SK-N-SH (cell line): Measurements from ENCODE around the gene PNPLA2.

Experiments used
- EP300 ChIP-seq, 2 experiments: IDR thresholded peaks; 2 replicates each; pipeline versions ENCODE4 v1.4.0 to v1.6.1; 2012; ENCODE audit warnings: borderline replicate concordance in 1 of 2, low read depth in 1 of 2, low read length in 1 of 2
- FOSL2 ChIP-seq: IDR thresholded peaks from 2 replicates; pipeline ENCODE4 v1.4.0; 2012; ENCODE audit warnings: low read depth, mild to moderate bottlenecking, moderate library complexity, borderline replicate concordance
- NRF1 ChIP-seq: IDR thresholded peaks from 2 replicates; pipeline ENCODE4 v1.6.1; 2012; ENCODE audit warnings: low read depth, mild to moderate bottlenecking, low read length
- PBX3 ChIP-seq: IDR thresholded peaks from 2 replicates; pipeline ENCODE4; 2012
- POLR2AphosphoS5 ChIP-seq: IDR thresholded peaks from 2 replicates; pipeline ENCODE4 v1.6.1; 2012; ENCODE audit warnings: low read depth, low read length
- RCOR1 ChIP-seq: fragments of 150-350 bp; IDR thresholded peaks from 2 replicates; pipeline ENCODE4 v1.6.1; 2017; ENCODE audit warnings: antibody characterized with exemption, low read length
- REST ChIP-seq: IDR thresholded peaks from 2 replicates; pipeline ENCODE4 v1.6.1; 2012; ENCODE audit warnings: mild to moderate bottlenecking, low read depth, low read length, moderate library complexity
- TEAD4 ChIP-seq: IDR thresholded peaks from 2 replicates; pipeline ENCODE4 v1.4.0; 2012; ENCODE audit warnings: mild to moderate bottlenecking, borderline replicate concordance; ENCODE audit not compliant: insufficient read depth
- YY1 ChIP-seq: IDR thresholded peaks from 2 replicates; pipeline ENCODE4 v1.4.0; 2012; ENCODE audit warnings: low read depth, mild to moderate bottlenecking
- TF ChIP-seq, protein P1 (sequence below): fragments of 200-600 bp; sonication (generic); IDR thresholded peaks from 2 replicates; pipeline ENCODE4 v1.6.1; 2017; ENCODE audit warnings: antibody characterized with exemption, mild to moderate bottlenecking, moderate library complexity

- no peak for TF ChIP-seq RCOR1
- TF ChIP-seq NRF1 = no peak
- TF ChIP-seq EP300 (IDR thresholded peaks at IDR 0.05; ENCODE audit: borderline replicate concordance in 1 of 2, low read depth in 1 of 2, low read length in 1 of 2) = no peak
- TF ChIP-seq, protein P1, sequence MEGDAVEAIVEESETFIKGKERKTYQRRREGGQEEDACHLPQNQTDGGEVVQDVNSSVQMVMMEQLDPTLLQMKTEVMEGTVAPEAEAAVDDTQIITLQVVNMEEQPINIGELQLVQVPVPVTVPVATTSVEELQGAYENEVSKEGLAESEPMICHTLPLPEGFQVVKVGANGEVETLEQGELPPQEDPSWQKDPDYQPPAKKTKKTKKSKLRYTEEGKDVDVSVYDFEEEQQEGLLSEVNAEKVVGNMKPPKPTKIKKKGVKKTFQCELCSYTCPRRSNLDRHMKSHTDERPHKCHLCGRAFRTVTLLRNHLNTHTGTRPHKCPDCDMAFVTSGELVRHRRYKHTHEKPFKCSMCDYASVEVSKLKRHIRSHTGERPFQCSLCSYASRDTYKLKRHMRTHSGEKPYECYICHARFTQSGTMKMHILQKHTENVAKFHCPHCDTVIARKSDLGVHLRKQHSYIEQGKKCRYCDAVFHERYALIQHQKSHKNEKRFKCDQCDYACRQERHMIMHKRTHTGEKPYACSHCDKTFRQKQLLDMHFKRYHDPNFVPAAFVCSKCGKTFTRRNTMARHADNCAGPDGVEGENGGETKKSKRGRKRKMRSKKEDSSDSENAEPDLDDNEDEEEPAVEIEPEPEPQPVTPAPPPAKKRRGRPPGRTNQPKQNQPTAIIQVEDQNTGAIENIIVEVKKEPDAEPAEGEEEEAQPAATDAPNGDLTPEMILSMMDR = no peak
- TF ChIP-seq PBX3 = no peak
- no peak for TF ChIP-seq FOSL2
- no peak for TF ChIP-seq YY1
- no peak for TF ChIP-seq REST
- no peak for TF ChIP-seq POLR2AphosphoS5
- TF ChIP-seq TEAD4 = no peak
Measured at GRCh38 chr11:869399-870126, 50.8 kb downstream of the PNPLA2 start.
